GM21723 (cell line): ENCODE data around the gene EPC2.
A peak's percentile ranks its signal among the peaks of the same experiment; 100 is the strongest.
"Not testable (repeated sequence)": the region's sequence is repeated elsewhere in the genome, so short reads cannot be mapped to it uniquely, and the experiment has no call there.

ENCODE experiments used
- ATAC-seq: cut with Tn5 transposase; IDR thresholded peaks from one replicate; pipeline ENCODE4 v1.9.1; 2021; ENCODE audit warnings: mild to moderate bottlenecking, moderate library complexity; ENCODE audit not compliant: unreplicated experiment

The EPC2 gene

GRCh38 chr2:148638543-148638942 is 6.0 kb upstream of the EPC2 start:
- no peak for ATAC-seq

DNA sequence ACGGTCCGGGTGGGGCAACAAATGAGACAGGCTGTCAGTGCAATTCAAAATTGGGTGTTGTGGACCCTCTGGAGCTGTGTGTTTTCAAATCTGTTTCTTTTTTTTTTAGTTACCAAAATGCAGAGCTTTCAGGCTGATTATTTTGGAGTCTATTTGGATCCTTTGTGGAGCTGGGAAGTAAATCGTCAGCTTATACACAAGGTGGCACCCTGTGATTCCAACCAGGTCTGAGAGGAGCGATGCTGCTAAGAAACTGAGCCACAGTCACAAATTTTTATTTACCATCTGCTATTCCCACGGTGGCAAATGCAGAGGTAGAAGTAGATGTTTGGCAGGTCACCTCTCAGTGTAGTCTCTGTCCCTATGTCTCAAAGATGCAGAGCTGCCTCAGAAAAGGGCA is 3.8 kb upstream of the EPC2 start:
- no peak for ATAC-seq

GRCh38 chr2:148642112-148642744 is 2.3 kb upstream of the EPC2 start:
- ATAC-seq: no peak

DNA sequence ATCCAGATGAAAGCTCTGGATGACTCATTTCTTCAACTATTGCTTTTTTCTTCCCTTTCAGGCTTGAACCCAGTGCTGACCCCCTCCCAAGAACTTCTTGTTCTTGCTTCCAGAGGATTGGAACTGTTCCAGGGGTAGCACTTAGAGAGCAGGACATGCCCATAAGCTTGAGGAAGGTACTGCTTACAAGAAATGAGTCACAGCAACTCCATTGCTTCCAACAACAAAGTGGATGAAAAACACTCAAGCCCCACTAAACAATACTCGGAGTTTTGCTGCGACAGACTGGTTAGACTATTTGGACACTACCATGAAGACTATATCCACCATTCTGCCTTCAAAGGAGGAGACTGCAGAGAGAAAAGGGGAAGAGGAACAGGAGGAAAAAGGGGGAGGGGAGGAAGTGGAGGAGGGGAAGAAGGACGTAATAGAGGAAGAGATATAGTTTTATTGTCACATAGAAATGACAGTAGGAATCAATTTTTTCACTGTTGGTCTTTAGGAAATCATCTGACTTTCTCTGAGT is 1.6 kb upstream of the EPC2 start:
- ATAC-seq: no peak

GRCh38 chr2:148643421-148643820 is 1.1 kb upstream of the EPC2 start:
- ATAC-seq: peak; percentile 19

DNA sequence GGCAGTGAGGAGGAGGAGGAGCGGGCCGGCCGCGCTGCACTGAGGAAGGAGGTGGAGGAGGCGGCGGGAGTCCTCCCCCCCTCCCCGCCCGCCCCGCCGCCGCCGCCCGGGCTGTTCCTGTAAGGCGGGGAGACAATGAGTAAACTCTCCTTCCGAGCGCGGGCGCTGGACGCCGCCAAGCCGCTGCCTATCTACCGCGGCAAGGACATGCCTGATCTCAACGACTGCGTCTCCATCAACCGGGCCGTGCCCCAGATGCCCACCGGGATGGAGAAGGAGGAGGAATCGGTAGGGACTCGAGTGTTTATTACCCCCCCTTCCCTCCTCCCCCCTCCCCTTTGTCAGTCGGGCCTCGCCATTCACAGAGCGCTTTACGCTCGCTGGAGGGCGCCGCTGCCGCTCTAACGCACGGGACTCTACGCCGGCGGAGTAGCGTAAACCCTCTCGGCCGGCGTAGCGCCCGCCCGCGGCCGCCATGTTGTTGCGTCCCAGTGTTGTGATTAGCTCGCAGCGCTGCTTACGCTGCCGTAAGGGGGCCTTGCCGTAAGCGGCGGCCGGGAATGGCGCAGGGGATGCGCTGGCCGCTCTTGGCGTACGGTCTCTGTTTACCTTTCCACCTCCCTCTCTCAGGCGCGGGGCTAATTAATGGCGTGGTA is 460 bp downstream of the EPC2 start:
- peak; percentile 55 for ATAC-seq

- ATAC-seq: peak; percentile 38
These were observed 1.1 kb downstream of the EPC2 start for GRCh38 chr2:148645539-148646230.

GRCh38 chr2:148646231-148646559 is 1.6 kb downstream of the EPC2 start:
- no peak for ATAC-seq

GRCh38 chr2:148647711-148648110 is 3.2 kb downstream of the EPC2 start:
- ATAC-seq: not testable (repeated sequence)

GRCh38 chr2:148649936-148650335 is 5.4 kb downstream of the EPC2 start:
- no peak for ATAC-seq

DNA sequence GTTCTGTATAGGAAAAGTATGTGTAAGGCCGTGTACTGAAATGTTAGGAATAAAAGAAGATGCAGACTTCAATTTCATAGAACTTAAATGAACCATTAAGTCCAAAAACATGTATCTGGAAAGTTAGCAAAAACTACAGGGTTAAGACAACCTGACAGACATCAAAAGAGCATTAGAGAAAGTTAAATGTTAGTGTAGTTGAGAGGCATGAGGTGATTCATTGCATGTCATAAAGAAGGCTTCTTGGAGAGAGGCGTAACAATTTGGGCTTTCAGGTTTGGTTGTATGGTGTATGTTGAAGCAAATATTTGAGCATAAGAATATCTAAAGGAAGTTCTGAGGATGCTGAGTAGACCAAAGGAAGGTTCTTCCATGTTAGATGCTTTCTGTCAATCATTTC is 6.3 kb downstream of the EPC2 start:
- ATAC-seq: no peak

DNA sequence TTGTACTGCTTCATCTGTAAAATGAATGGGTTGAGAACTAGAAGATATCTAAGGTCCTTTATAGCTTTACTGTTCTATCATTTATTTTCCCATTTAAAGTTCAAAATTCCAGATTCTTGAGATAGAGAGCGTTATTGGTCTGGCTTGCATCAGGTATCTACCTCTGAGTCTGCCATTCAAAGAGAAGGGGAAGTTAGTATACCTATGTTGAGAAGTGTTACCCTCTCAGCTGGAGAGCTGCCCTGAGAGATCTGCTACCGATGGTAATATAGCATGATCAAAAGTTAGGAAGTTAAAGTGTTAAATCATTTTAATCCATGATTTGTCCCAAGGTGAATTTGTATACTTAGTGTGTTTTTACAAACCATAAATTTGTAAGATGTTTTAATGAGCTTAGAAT is 7.4 kb downstream of the EPC2 start:
- ATAC-seq: no peak

- ATAC-seq: peak; percentile 88
These were observed 8.9 kb downstream of the EPC2 start for GRCh38 chr2:148653437-148653836.

DNA sequence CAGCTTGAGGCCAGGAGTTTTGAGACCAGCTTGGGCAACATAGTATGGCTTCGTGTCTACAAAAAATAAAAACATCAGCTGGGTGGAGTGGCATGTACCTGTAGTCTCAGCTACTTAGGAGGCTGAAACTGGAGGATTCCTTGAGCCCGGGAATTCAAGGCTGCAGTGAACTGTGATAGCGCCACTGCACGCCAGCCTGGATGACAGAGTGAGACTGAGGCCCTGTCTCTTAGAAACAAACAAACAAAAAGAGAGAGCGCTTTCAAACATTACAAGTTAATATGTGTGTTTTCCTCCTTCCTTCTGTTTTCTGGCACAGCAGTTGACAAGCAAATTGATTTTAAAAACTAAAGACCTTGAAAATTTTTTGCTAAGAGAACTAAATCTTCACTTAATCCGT is 9.9 kb downstream of the EPC2 start:
- no peak for ATAC-seq

DNA sequence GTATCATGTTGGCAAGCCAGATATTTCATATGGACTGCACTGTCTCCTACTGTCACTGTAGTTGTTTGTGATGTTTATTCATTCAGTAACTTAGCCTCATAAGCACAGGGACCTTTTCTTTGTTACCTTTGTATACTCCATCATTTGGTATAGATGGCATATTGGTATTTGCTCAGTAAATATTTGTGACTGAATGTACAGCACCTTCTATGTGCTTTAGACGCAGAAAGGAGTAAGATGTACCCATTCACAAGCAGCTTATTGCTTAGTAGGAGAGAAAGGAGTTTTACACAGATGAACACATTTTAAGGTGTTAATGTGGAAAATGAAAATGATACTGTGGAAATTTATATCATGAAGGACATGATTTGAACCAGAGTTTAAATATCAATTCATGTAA is 12.0 kb downstream of the EPC2 start:
- ATAC-seq: no peak

- ATAC-seq: peak; percentile 96
These were observed 14.5 kb downstream of the EPC2 start for GRCh38 chr2:148658807-148659722.

DNA sequence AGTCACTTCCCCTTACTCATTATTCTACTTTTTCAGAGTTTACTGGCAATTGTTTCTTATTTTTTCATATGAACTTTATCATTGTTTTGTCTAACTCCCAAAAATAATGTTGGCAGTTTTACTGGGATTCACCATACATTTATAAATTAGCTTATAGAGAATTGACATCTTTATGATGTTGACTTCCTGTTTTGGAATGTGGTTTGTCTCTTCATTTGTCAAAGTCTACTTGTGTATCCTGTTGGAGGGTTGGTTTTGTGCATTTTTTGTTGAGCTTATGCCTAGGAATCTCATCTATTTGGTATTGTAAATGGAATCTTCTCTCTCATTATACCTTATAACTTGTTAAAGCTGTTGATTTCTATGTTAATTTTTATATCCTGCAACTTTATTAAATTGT is 16.4 kb downstream of the EPC2 start:
- no peak for ATAC-seq

DNA sequence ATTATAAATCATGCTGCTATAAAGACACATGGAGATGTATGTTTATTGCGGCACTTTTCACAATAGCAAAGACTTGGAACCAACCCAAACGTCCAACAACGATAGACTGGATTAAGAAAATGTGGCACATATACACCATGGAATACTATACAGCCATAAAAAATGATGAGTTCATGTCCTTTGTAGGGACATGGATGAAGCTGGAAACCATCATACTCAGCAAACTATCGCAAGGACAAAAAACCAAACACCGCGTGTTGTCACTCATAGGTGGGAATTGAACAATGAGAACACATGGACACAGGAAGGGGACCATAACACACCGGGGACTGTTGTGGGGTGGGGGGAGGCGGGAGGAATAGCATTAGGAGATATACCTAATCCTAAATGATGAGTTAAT is 17.8 kb downstream of the EPC2 start:
- ATAC-seq: not testable (repeated sequence)

- no peak for ATAC-seq
These were observed 19.7 kb downstream of the EPC2 start for GRCh38 chr2:148664229-148664628.

DNA sequence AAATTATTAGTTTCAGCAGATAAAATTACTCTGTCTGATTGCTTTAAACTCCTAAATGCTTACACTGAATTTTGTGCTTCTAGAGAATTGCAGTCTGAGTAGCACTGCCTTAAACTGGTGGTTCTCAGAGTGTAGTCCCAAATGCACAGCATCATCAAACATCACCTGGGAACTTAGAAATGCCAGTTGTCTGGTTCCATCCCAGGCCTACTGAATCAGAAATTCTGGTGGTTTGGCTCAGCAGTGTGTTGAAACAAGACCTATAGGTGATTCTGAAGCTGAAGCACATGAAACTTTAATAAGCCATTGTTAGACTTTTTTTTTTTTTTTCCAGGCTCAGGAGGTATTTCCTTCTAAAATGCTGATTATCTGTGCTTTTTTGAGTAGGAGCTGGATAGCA is 22.0 kb downstream of the EPC2 start:
- no peak for ATAC-seq
